ENCODE measurements around the gene GPC1.

DNA sequence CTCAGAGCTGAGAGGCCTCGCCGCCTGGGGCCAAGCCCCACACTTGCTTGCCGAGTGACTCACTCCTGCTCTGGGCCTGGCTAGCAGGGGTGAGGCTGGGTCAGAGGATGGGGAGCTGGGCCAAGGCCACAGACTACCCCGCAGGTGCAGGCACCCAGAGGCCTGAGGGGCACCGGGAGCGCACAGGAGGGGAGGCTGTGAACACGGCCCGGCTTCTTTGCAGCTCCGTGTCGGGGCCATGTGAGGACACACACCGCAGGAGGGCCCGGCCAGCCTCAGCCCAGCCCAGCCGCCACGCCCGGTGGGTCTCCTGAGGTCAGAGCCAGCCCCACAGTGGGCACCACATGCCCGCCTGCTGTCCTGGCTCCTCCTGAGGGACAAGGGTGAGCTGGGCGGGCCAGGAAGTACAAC is 8.4 kb downstream of the GPC1 start:
- TF ChIP-seq CTCF (conservative IDR thresholded peaks at IDR 0.05; ENCODE audit: low read depth, low read length): no peak
- no peak for TF ChIP-seq POLR2A (IDR thresholded peaks at IDR 0.05; ENCODE audit: low read depth, low read length)
- TF ChIP-seq CEBPB (IDR thresholded peaks at IDR 0.05; ENCODE audit: low read depth, low read length): no peak
- TF ChIP-seq SMC3 (IDR thresholded peaks at IDR 0.05; ENCODE audit: low read depth, low read length): no peak
- TF ChIP-seq RAD21 (IDR thresholded peaks at IDR 0.05; ENCODE audit: low read length): no peak
- no peak for TF ChIP-seq MAZ (IDR thresholded peaks at IDR 0.05; ENCODE audit: borderline replicate concordance, low read depth, low read length)
- TF ChIP-seq USF2 (IDR thresholded peaks at IDR 0.05; ENCODE audit: low read depth, low read length): no peak
- TF ChIP-seq, protein P1, sequence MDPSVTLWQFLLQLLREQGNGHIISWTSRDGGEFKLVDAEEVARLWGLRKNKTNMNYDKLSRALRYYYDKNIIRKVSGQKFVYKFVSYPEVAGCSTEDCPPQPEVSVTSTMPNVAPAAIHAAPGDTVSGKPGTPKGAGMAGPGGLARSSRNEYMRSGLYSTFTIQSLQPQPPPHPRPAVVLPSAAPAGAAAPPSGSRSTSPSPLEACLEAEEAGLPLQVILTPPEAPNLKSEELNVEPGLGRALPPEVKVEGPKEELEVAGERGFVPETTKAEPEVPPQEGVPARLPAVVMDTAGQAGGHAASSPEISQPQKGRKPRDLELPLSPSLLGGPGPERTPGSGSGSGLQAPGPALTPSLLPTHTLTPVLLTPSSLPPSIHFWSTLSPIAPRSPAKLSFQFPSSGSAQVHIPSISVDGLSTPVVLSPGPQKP (IDR thresholded peaks at IDR 0.05; ENCODE audit: borderline replicate concordance, low read depth, low read length): no peak
- no peak for TF ChIP-seq BHLHE40 (IDR thresholded peaks at IDR 0.05; ENCODE audit: low read depth, low read length)
- TF ChIP-seq CHD1 (IDR thresholded peaks at IDR 0.05; ENCODE audit: low read depth, low read length): no peak
- TF ChIP-seq FOS (IDR thresholded peaks at IDR 0.05; ENCODE audit: low read depth, low read length): no peak
- TF ChIP-seq MAFK (IDR thresholded peaks at IDR 0.05; ENCODE audit: low read depth, low read length): no peak
- no peak for TF ChIP-seq RCOR1 (IDR thresholded peaks at IDR 0.05; ENCODE audit: insufficient replicate concordance, low read length)
- no peak for TF ChIP-seq RFX5 (IDR thresholded peaks at IDR 0.05; ENCODE audit: low read depth, low read length)
